ENCODE measurements around the gene SUFU. TPM values are rescaled to one million over a fixed set of nuclear protein-coding genes. Genes with fewer than 3 reads are reported as not detected.

The SUFU gene
- total RNA-seq, 1 experiment from 2014 or later, result 10.6 TPM

GRCh38 chr10:102657984-102658724 lies 154.4 kb downstream of the SUFU start:
- Histone ChIP-seq H3K9me3 (no peaks in the 10 kb centered on the region), H3K4me1 (no peaks in the 10 kb centered on the region), H3K27me3 (replicated peaks; ENCODE audit: control insufficient read depth, insufficient read depth, low read length) (no peaks in the 10 kb centered on the region), H3K4me3 (ENCODE audit: low read depth, low read length) (no peak overlapping the region), H3K36me3 (ENCODE audit: control insufficient read depth, insufficient read depth, low read length) (peaks cover 5% of the 10 kb centered on the region)
- Mint-ChIP-seq H3K9me3 (ENCODE audit: unreplicated experiment) (no peaks in the 10 kb centered on the region), H3K36me3 (ENCODE audit: insufficient read depth, unreplicated experiment) (peaks cover 17% of the 10 kb centered on the region), H3K4me3 (ENCODE audit: unreplicated experiment) (no peak overlapping the region), H3K27me3 (ENCODE audit: insufficient read depth, unreplicated experiment) (no peaks in the 10 kb centered on the region), H3K4me1 (ENCODE audit: low read depth, unreplicated experiment) (no peaks in the 10 kb centered on the region), H3K27ac (ENCODE audit: unreplicated experiment) (no peak overlapping the region)
- ChIA-PET POLR2A (no interaction called here), CTCF (no interaction called here)
- intact Hi-C loops (cut with micrococcal nuclease; ENCODE audit: unreplicated experiment), result no loop called here
- no peak for DNase-seq
- BruUV-seq (replicated peaks), result no TSS peak
- TF ChIP-seq CTCF (IDR thresholded peaks at IDR 0.05; ENCODE audit: insufficient read depth in 1 of 2, low read depth in 1 of 2, low read length in 1 of 2, severe bottlenecking in 1 of 2, unreplicated experiment in 1 of 2), result no peak

GRCh38 chr10:102658802-102659201 lies 155.0 kb downstream of the SUFU start:
- H3K4me1 Mint-ChIP-seq (ENCODE audit: low read depth, unreplicated experiment), result no peaks in the 10 kb centered on the region
- CTCF ChIA-PET, result no interaction called here

More at GRCh38 chr10:102658802-102659201, 155.0 kb downstream of the SUFU start:
- peaks cover 1% of the 10 kb centered on the region; the same call in 1 of the 2 replicates for H3K36me3 ChIP-seq (ENCODE audit: control insufficient read depth, insufficient read depth, low read length)
- no peak for TF ChIP-seq CTCF (IDR thresholded peaks at IDR 0.05; ENCODE audit: insufficient read depth in 1 of 2, low read depth in 1 of 2, low read length in 1 of 2, severe bottlenecking in 1 of 2, unreplicated experiment in 1 of 2)
- BruUV-seq (replicated peaks), result no TSS peak
- H3K9me3 Mint-ChIP-seq (ENCODE audit: unreplicated experiment), result no peaks in the 10 kb centered on the region
- peaks cover 17% of the 10 kb centered on the region for H3K36me3 Mint-ChIP-seq (ENCODE audit: insufficient read depth, unreplicated experiment)
- DNase-seq, result no peak
- POLR2A ChIA-PET, result no interaction called here
- no peaks in the 10 kb centered on the region for H3K27me3 ChIP-seq (replicated peaks; ENCODE audit: control insufficient read depth, insufficient read depth, low read length)
- no peaks in the 10 kb centered on the region for H3K4me1 ChIP-seq
- no peak overlapping the region for H3K27ac Mint-ChIP-seq (ENCODE audit: unreplicated experiment)
- no peak overlapping the region for H3K4me3 ChIP-seq (ENCODE audit: low read depth, low read length)
- H3K27me3 Mint-ChIP-seq (ENCODE audit: insufficient read depth, unreplicated experiment), result no peaks in the 10 kb centered on the region
- no peak overlapping the region for H3K4me3 Mint-ChIP-seq (ENCODE audit: unreplicated experiment)
- intact Hi-C loops (cut with micrococcal nuclease; ENCODE audit: unreplicated experiment), result no loop called here
- no peaks in the 10 kb centered on the region for H3K9me3 ChIP-seq
